Type B pancreatic cell (in vitro differentiated cells): ENCODE data around the gene OVOL2. TPM values are rescaled to one million over a fixed set of nuclear protein-coding genes. Genes with fewer than 3 reads are reported as not detected.

Experiments used
- DNase-seq: peaks from one replicate; pipeline ENCODE4 v3.0.0; 2021; ENCODE audit warnings: mixed read lengths; ENCODE audit not compliant: unreplicated experiment; ENCODE audit errors: extremely low spot score
- H3K27ac Mint-ChIP-seq: 2 replicates; pipeline ENCODE4 v1.8.0; 2021; ENCODE audit warnings: mild to moderate bottlenecking, mixed read lengths
- H3K27me3 Mint-ChIP-seq: 2 replicates; pipeline ENCODE4 v1.8.0; 2021; ENCODE audit warnings: mixed read lengths
- H3K36me3 Mint-ChIP-seq: 2 replicates; pipeline ENCODE4 v1.8.0; 2021; ENCODE audit warnings: mixed read lengths
- H3K4me1 Mint-ChIP-seq: one replicate; pipeline ENCODE4 v1.8.0; 2021; ENCODE audit warnings: mixed read lengths; ENCODE audit not compliant: unreplicated experiment
- H3K4me3 Mint-ChIP-seq: 2 replicates; pipeline ENCODE4 v1.8.0; 2021; ENCODE audit warnings: mild to moderate bottlenecking, mixed read lengths
- H3K9me3 Mint-ChIP-seq: 2 replicates; pipeline ENCODE4 v1.8.0; 2021; ENCODE audit warnings: mixed read lengths
- CTCF ChIP-seq: fragments of 200-600 bp; sonication (generic); conservative IDR thresholded peaks from 2 replicates; pipeline ENCODE4 v1.5.0; 2021; ENCODE audit warnings: antibody characterized with exemption, mild to moderate bottlenecking
- total RNA-seq: library from RNA; stranded (reverse); gene quantifications from 2 replicates; pipeline ENCODE4 v1.2.1, GENCODE V29; 2021; ENCODE audit warnings: low replicate concordance

The OVOL2 gene
- total RNA-seq, 1 donor from 2014 or later: 7.3 TPM

- no peaks in the 10 kb centered on the region for H3K36me3 Mint-ChIP-seq
- peaks cover 8% of the 10 kb centered on the region for H3K4me1 Mint-ChIP-seq
- H3K27me3 Mint-ChIP-seq: no peaks in the 10 kb centered on the region
- H3K9me3 Mint-ChIP-seq: no peaks in the 10 kb centered on the region
- DNase-seq: no peak
- TF ChIP-seq CTCF: peak; percentile 89
- H3K27ac Mint-ChIP-seq: no peak overlapping the region
- H3K4me3 Mint-ChIP-seq: no peak overlapping the region
Observed at GRCh38 chr20:17995967-17996819, 61.5 kb downstream of the OVOL2 start.

- Mint-ChIP-seq H3K27ac (no peak overlapping the region), H3K4me3 (no peak overlapping the region), H3K4me1 (peaks cover 8% of the 10 kb centered on the region), H3K36me3 (peaks cover 3% of the 10 kb centered on the region), H3K9me3 (no peaks in the 10 kb centered on the region), H3K27me3 (no peaks in the 10 kb centered on the region)
- DNase-seq: no peak
- TF ChIP-seq CTCF: no peak
Observed at GRCh38 chr20:17993546-17993945, 64.2 kb downstream of the OVOL2 start.

- Mint-ChIP-seq H3K9me3 (no peaks in the 10 kb centered on the region), H3K4me1 (peaks cover 8% of the 10 kb centered on the region), H3K4me3 (no peak overlapping the region), H3K27ac (no peak overlapping the region), H3K27me3 (no peaks in the 10 kb centered on the region), H3K36me3 (peaks cover 3% of the 10 kb centered on the region)
- TF ChIP-seq CTCF: no peak
- no peak for DNase-seq
Observed at GRCh38 chr20:17992847-17993513, 64.7 kb downstream of the OVOL2 start.

GRCh38 chr20:17992224-17992637 lies 65.5 kb downstream of the OVOL2 start:
- no peaks in the 10 kb centered on the region for H3K9me3 Mint-ChIP-seq
- no peak for TF ChIP-seq CTCF
- H3K36me3 Mint-ChIP-seq: peaks cover 3% of the 10 kb centered on the region
- peaks cover 8% of the 10 kb centered on the region for H3K4me1 Mint-ChIP-seq
- no peak overlapping the region for H3K4me3 Mint-ChIP-seq
- H3K27ac Mint-ChIP-seq: no peak overlapping the region
- no peak for DNase-seq
- no peaks in the 10 kb centered on the region for H3K27me3 Mint-ChIP-seq

- Mint-ChIP-seq H3K36me3 (peaks cover 3% of the 10 kb centered on the region), H3K4me1 (no peaks in the 10 kb centered on the region), H3K27ac (no peak overlapping the region), H3K4me3 (no peak overlapping the region), H3K27me3 (no peaks in the 10 kb centered on the region), H3K9me3 (no peaks in the 10 kb centered on the region)
- no peak for TF ChIP-seq CTCF
- no peak for DNase-seq
Observed at GRCh38 chr20:17990278-17990972, 67.3 kb downstream of the OVOL2 start.
